H1 (cell line): ENCODE measurements around the gene ZNF69.
"Not testable (repeated sequence)": the region's sequence is repeated elsewhere in the genome, so short reads cannot be mapped to it uniquely, and the experiment has no call there.

Experiments
- BRCA1 ChIP-seq: IDR thresholded peaks from 2 replicates; pipeline ENCODE4 v1.6.1; 2012; ENCODE audit warnings: low read depth, low read length, improper control_type of control experiment
- CEBPB ChIP-seq: IDR thresholded peaks from 2 replicates; pipeline ENCODE4 v1.6.1; 2012; ENCODE audit warnings: low read depth, low read length
- CTCF ChIP-seq, 3 experiments: IDR thresholded peaks; 1 replicate in 2 of 3; 2 replicates in 1 of 3; pipeline versions ENCODE4 v1.5.1 to v1.6.1; 2011; ENCODE audit warnings: low read length in 3 of 3, mild to moderate bottlenecking in 3 of 3, inconsistent platforms in 2 of 3, low read depth in 1 of 3, moderate library complexity in 1 of 3; ENCODE audit not compliant: insufficient read depth in 1 of 3; ENCODE audit errors: control extremely low read depth in 1 of 3
- EGR1 ChIP-seq: IDR thresholded peaks from 2 replicates; pipeline ENCODE4 v1.6.1; 2011; ENCODE audit warnings: low read depth, low read length, borderline replicate concordance
- GABPA ChIP-seq: IDR thresholded peaks from 2 replicates; pipeline ENCODE4 v1.6.1; 2011; ENCODE audit warnings: mild to moderate bottlenecking, low read length, moderate library complexity, borderline replicate concordance; ENCODE audit not compliant: insufficient read depth
- JUN ChIP-seq: IDR thresholded peaks from 2 replicates; pipeline ENCODE4 v1.6.1; 2011; ENCODE audit warnings: low read depth, mild to moderate bottlenecking, improper control_type of control experiment, low read length
- POLR2A ChIP-seq, 2 experiments: IDR thresholded peaks; 1 replicate in 1 of 2; 2 replicates in 1 of 2; pipeline ENCODE4 v1.6.1; 2011; ENCODE audit warnings: low read depth in 2 of 2, low read length in 2 of 2, mild to moderate bottlenecking in 2 of 2; ENCODE audit errors: control extremely low read depth in 1 of 2
- TEAD4 ChIP-seq: IDR thresholded peaks from 2 replicates; pipeline ENCODE4 v1.6.1; 2012; ENCODE audit warnings: low read depth, low read length, inconsistent platforms, mixed read lengths

GRCh38 chr19:11911937-11912336 lies 24.4 kb downstream of the ZNF69 start:
- TF ChIP-seq JUN; CTCF (IDR thresholded peaks at IDR 0.05; ENCODE audit: control extremely low read depth in 1 of 3, insufficient read depth in 1 of 3, low read depth in 1 of 3, low read length in 3 of 3); EGR1; CEBPB; BRCA1; TEAD4; POLR2A (IDR thresholded peaks at IDR 0.05; ENCODE audit: control extremely low read depth in 1 of 2, low read depth in 2 of 2, low read length in 2 of 2); GABPA: not testable (repeated sequence)
